ENCODE data around the gene REV3L. TPM values are rescaled to one million over a fixed set of nuclear protein-coding genes. Genes with fewer than 3 reads are reported as not detected.

The REV3L gene, protein sequence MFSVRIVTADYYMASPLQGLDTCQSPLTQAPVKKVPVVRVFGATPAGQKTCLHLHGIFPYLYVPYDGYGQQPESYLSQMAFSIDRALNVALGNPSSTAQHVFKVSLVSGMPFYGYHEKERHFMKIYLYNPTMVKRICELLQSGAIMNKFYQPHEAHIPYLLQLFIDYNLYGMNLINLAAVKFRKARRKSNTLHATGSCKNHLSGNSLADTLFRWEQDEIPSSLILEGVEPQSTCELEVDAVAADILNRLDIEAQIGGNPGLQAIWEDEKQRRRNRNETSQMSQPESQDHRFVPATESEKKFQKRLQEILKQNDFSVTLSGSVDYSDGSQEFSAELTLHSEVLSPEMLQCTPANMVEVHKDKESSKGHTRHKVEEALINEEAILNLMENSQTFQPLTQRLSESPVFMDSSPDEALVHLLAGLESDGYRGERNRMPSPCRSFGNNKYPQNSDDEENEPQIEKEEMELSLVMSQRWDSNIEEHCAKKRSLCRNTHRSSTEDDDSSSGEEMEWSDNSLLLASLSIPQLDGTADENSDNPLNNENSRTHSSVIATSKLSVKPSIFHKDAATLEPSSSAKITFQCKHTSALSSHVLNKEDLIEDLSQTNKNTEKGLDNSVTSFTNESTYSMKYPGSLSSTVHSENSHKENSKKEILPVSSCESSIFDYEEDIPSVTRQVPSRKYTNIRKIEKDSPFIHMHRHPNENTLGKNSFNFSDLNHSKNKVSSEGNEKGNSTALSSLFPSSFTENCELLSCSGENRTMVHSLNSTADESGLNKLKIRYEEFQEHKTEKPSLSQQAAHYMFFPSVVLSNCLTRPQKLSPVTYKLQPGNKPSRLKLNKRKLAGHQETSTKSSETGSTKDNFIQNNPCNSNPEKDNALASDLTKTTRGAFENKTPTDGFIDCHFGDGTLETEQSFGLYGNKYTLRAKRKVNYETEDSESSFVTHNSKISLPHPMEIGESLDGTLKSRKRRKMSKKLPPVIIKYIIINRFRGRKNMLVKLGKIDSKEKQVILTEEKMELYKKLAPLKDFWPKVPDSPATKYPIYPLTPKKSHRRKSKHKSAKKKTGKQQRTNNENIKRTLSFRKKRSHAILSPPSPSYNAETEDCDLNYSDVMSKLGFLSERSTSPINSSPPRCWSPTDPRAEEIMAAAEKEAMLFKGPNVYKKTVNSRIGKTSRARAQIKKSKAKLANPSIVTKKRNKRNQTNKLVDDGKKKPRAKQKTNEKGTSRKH (N-terminal part only)
- 19.7 TPM for total RNA-seq (ENCODE audit: unreplicated experiment)
- long read RNA-seq, partial matches to known transcripts = 0 of 1 reads
- long read RNA-seq, other reads (novel, unspliced or antisense) = 1 of 1 reads

DNA sequence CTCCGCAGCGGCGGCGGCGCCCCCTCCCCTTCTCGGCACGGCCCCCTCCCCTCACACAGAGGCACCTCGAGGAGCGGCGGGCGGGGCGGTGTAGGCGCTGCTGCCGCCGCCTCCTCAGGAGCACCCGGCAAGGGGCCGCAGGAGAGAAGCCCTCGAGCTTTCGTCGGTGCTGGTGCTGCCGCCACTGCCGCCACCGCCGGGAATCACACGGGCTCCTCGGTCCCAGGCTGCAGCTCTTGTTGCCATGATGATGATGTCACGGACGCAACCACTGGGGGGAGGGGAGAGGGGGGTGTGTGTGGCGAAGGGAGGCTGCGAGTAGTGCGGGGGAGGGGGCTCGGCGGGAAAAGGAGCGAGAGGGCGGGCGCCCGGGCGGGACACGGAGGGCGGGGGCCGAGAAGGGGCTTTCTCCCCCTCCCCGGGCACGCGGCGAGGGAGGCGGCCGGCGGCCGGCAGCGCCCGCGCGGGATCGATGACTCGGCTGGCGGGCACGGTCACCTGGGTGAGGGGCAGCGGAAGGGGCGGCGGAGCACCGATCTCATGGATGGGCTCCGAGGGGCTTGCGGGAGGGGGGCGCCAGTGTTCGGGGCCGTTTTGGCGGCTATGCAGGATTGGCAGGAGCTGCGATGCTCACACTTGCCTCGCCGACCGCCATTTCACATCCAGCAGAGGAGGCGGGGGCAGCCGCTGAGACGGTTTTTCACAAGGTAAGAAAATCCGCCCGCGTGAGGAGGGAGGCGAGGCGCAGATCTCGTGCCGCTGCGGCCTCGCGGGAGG lies at the start of gene REV3L:
TSS of gene REV3L (minus strand) at position 260 of the 777 bp plus-strand sequence. CDS start 330 bp downstream, outside the sequence.
- H3K9me3 Mint-ChIP-seq (ENCODE audit: unreplicated experiment) = no peaks in the 10 kb centered on the region
- H3K27me3 Mint-ChIP-seq (ENCODE audit: unreplicated experiment) = peaks cover 13% of the 10 kb centered on the region
- peak; percentile 82 for DNase-seq (ENCODE audit: low spot score)
- H3K36me3 Mint-ChIP-seq (ENCODE audit: low read depth, unreplicated experiment) = no peaks in the 10 kb centered on the region
- H3K4me1 Mint-ChIP-seq (ENCODE audit: unreplicated experiment) = peaks cover 30% of the 10 kb centered on the region
- peak within 1 kb of the TSS; percentile 98 for H3K27ac Mint-ChIP-seq (ENCODE audit: unreplicated experiment)
- peak within 1 kb of the TSS; percentile 98 for H3K4me3 Mint-ChIP-seq (ENCODE audit: unreplicated experiment)
- TF ChIP-seq, protein P1, sequence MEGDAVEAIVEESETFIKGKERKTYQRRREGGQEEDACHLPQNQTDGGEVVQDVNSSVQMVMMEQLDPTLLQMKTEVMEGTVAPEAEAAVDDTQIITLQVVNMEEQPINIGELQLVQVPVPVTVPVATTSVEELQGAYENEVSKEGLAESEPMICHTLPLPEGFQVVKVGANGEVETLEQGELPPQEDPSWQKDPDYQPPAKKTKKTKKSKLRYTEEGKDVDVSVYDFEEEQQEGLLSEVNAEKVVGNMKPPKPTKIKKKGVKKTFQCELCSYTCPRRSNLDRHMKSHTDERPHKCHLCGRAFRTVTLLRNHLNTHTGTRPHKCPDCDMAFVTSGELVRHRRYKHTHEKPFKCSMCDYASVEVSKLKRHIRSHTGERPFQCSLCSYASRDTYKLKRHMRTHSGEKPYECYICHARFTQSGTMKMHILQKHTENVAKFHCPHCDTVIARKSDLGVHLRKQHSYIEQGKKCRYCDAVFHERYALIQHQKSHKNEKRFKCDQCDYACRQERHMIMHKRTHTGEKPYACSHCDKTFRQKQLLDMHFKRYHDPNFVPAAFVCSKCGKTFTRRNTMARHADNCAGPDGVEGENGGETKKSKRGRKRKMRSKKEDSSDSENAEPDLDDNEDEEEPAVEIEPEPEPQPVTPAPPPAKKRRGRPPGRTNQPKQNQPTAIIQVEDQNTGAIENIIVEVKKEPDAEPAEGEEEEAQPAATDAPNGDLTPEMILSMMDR (IDR thresholded peaks at IDR 0.05; ENCODE audit: unreplicated experiment) = no peak

DNA sequence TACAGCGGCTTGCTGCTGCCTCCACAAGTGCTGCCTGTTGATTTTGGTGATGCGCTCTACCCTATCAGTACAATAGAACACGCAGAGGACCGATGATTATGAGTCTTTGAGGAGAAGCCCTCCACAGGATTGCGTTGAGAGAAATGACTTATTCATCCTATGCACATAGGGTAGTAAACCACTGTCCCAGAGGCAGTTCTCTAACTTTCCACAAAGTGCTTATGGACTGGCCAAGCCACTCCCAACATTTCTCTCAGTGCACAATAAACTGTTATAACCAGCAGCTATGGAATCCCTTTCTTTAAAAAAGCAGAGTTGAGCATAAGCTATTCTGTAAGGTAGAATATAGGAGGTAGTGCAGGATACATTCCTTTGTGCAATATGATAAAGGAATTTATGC lies 48.2 kb upstream of the REV3L start:
- Mint-ChIP-seq H3K9me3 (ENCODE audit: unreplicated experiment) (no peaks in the 10 kb centered on the region), H3K27me3 (ENCODE audit: unreplicated experiment) (no peaks in the 10 kb centered on the region), H3K4me1 (ENCODE audit: unreplicated experiment) (peaks cover 2% of the 10 kb centered on the region), H3K36me3 (ENCODE audit: low read depth, unreplicated experiment) (no peaks in the 10 kb centered on the region), H3K4me3 (ENCODE audit: unreplicated experiment) (no peak overlapping the region), H3K27ac (ENCODE audit: unreplicated experiment) (no peak overlapping the region)
- no peak for DNase-seq (ENCODE audit: low spot score)
- TF ChIP-seq, protein P1 (IDR thresholded peaks at IDR 0.05; ENCODE audit: unreplicated experiment) = no peak

DNA sequence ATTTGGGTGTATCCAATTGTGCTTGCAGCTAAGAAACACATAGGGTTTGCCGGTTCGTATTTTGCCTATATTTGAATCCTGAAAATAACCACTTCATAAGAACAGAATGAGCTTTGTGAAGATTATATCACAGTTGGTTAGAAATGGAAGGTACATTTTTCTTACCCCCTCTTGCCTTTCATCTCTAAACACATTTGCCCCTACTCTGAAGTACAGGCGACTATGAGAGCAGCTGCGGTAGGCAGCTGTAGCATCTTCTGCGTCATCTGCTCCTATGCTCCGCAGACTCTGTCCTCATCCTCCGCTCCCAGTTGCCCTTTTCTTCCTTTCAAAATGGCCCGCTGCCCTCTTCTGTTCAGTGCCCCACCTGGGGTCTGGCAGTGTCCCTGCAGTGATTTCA lies 47.6 kb upstream of the REV3L start:
- H3K36me3 Mint-ChIP-seq (ENCODE audit: low read depth, unreplicated experiment) = no peaks in the 10 kb centered on the region
- no peaks in the 10 kb centered on the region for H3K9me3 Mint-ChIP-seq (ENCODE audit: unreplicated experiment)
- no peak overlapping the region for H3K4me3 Mint-ChIP-seq (ENCODE audit: unreplicated experiment)
- H3K4me1 Mint-ChIP-seq (ENCODE audit: unreplicated experiment) = peaks cover 2% of the 10 kb centered on the region
- TF ChIP-seq, protein P1 (IDR thresholded peaks at IDR 0.05; ENCODE audit: unreplicated experiment) = no peak
- no peaks in the 10 kb centered on the region for H3K27me3 Mint-ChIP-seq (ENCODE audit: unreplicated experiment)
- DNase-seq (ENCODE audit: low spot score) = no peak
- no peak overlapping the region for H3K27ac Mint-ChIP-seq (ENCODE audit: unreplicated experiment)

DNA sequence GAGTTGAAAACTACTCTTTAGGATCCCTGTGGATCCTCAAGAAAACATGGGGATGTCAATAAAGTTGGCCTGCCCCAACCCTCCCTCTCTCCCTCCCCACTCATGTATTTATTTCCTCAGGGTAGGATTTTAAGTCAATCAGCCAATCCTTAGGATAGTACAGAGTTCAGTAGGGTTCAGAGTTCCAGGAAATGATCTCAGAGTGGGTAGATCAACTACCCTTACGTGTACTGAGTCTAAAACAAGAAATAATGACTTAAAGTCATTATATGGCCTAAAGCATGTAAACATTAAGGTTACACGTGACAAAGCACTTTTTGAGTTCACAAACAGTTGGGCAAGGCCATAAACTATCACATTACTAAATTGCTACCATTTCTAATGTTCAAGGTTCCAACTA lies 47.2 kb upstream of the REV3L start:
- Mint-ChIP-seq H3K27me3 (ENCODE audit: unreplicated experiment) (no peaks in the 10 kb centered on the region), H3K36me3 (ENCODE audit: low read depth, unreplicated experiment) (no peaks in the 10 kb centered on the region), H3K4me1 (ENCODE audit: unreplicated experiment) (peaks cover 2% of the 10 kb centered on the region), H3K9me3 (ENCODE audit: unreplicated experiment) (no peaks in the 10 kb centered on the region), H3K4me3 (ENCODE audit: unreplicated experiment) (no peak overlapping the region), H3K27ac (ENCODE audit: unreplicated experiment) (no peak overlapping the region)
- TF ChIP-seq, protein P1 (IDR thresholded peaks at IDR 0.05; ENCODE audit: unreplicated experiment) = no peak
- no peak for DNase-seq (ENCODE audit: low spot score)

Data from endothelial cell (in vitro differentiated cells).